Activated CD8-positive, alpha-beta memory T cell treated with anti-CD3 and anti-CD28 coated beads, Interleukin-2, amount 50 U/mL, for 4 hours (primary cell): ENCODE measurements around the gene WLS.

Source experiments
- DNase-seq: peaks from one replicate; pipeline ENCODE4 v3.0.0-alpha.2; 2020

WLS gene

DNA sequence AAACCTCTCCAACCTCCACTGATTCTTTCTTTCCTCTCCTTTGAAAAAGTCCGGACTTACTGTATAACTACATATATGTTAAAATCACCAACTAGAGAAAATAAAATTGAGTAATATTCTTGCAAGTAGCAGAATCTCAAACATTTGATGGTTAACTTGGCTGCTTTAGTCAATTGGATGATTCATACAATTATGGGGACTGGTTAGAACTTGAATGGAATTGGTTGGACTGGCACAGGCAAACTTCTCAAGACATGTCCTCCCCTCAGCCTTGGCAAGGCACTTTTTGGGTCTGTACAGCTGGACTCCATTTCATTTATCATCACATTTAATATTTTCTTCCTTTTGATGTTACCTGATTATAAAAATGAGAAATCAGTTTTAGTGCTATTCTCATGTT is 6.5 kb downstream of the WLS start:
- DNase-seq = no peak

DNA sequence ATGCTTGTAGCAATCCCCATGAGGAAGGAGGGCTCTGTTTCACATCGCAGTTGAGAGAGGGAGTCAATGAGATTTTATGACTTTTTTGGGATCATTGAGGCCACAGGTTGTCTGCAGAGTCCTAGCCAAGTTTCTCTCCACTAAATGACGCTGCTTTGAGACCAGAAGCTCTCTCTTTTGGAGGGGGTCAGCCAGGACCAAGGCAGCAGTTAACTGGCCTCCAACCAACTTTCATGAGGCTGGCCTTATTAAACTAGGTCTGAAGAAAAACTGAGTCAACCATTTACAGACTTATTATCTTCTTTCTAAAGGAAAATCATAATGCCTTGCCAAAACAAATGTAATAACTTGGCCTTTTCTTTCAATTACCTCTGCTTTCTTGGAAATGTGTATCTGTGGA is 8.6 kb downstream of the WLS start:
- DNase-seq = no peak

- DNase-seq = no peak
These were observed 10.3 kb downstream of the WLS start for GRCh38 chr1:68221980-68222373.

- no peak for DNase-seq
These were observed 11.0 kb downstream of the WLS start for GRCh38 chr1:68221001-68221979.

DNA sequence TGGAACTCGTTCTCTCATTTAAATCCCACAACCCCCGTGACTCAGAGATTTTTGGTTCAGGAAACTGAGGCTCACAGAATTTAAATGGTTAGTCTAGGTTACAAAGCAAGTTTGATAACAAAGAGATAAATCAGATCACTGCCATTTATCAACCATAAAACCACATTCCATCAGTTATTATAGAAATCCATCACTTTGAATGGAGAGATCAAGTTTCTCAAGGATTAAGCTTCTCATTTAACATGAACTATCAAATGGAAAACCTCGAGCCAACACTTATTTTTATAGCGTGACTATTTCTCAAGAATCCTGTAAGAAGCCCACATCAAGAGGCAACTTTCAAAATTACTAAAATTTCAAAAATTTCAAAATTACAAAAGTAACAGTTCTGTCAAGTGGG is 11.9 kb downstream of the WLS start:
- DNase-seq = no peak

DNA sequence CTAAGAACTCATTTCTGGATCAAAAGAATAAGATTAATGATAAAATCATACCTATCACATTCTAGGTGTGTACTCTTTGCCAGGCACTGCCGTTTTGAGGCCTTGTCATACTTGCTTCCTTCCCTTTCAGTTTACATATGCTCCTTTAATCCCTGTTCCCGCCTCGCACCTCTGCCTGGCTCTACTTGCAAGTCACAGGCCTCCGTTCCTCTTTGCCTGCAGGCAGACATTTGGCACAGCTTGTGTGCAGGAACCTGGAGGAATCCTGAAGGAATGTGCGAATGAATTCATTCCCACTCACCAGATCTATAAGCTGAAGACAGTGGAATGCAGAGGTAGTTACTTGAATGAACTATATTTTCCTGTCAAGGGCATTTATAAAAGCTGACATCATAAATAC is 13.8 kb downstream of the WLS start:
- DNase-seq = no peak

- no peak for DNase-seq
These were observed 14.7 kb downstream of the WLS start for GRCh38 chr1:68217618-68218017.

- DNase-seq = no peak
These were observed 15.2 kb downstream of the WLS start for GRCh38 chr1:68217060-68217554.

DNA sequence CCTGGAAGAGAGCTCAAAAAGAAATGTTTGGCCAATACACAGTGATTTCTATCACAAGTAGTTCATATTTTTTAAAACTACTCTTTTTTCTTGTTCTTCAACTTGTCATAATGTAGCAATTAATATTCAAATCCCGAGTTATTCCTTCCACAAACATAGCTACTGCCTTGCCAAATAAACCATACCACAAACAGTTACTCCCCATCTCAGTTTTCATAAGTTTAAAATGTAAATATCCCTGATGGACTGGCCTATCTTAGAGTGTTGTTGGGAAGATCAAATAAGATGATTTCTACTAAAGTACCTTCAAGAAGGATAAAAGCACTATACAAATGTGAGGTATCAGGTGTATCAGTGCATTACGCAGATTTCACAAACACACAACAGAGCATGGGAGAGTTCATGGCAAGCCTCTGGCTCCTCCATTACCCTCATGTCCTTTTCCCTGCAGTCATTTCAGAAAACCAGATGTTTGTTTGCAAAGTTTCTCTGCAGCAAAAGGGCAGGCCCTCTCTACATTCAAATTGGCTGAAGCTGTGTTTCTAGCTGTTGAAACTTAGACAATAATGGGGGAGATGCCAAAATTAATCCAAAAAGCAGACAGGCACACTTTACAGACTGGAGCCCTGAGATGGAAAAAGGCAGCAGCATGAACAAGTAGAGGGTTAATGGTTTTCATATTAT is 16.1 kb downstream of the WLS start:
- DNase-seq = no peak

GRCh38 chr1:68213843-68214242 is 18.5 kb downstream of the WLS start:
- DNase-seq = no peak

GRCh38 chr1:68211761-68212380 is 20.5 kb downstream of the WLS start:
- DNase-seq = no peak

DNA sequence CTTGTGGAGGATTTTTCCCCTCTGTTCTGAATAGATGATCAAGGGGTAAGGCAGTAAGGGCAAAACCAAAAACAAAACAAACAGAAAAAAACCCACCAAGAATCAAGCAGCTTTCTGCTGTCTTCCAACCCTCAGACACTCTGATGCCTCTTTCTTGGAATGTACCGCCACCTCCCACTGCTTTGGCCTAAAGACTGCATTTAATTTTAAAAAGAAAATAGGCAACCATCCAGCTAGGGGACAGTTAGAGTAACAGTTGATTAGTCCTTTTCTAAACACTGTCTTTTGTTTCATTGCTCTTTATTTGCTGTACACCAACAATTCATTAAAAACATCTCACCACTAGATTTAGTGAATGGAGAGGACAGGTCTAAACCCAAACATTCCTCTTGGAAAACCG is 21.5 kb downstream of the WLS start:
- DNase-seq = no peak

GRCh38 chr1:68210027-68210426 is 22.3 kb downstream of the WLS start:
- no peak for DNase-seq

- DNase-seq = no peak
These were observed 25.3 kb downstream of the WLS start for GRCh38 chr1:68206848-68207689.

- no peak for DNase-seq
These were observed 26.4 kb downstream of the WLS start for GRCh38 chr1:68205794-68206358.

- no peak for DNase-seq
These were observed 27.2 kb downstream of the WLS start for GRCh38 chr1:68204977-68205630.

GRCh38 chr1:68202239-68202832 is 30.0 kb downstream of the WLS start:
- DNase-seq = no peak

DNA sequence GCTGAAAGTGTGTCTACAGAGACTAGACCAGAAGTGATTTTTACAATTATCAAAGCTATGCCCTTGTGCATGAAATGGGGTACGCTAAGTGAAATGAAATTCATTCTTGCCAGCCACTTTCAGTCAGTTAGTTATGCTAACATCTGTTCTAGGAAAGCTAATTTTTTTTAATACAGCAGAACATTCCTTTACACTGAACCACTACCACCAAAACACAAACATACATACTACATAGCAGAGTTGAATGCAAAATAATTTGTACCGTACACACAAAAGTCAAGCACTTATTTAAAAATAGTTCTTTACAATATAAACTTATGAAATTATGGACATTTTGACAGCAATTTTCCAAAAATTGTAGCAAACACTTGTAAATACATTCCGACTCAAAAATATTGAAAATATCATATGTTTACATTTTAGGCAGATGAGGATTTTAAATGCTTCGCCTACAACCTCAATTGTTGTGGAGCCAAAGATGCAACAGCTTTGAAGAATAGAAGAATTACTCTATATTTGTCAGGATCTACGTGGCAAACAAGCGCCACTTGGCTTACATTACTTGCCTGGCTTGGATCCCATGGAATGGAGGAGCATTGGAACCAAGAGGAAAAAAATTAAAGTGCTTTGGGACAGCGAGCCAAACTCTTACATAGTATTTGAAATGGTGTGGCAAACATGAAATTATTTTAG is 30.6 kb downstream of the WLS start:
- no peak for DNase-seq

GRCh38 chr1:68199603-68200002 is 32.7 kb downstream of the WLS start:
- no peak for DNase-seq

GRCh38 chr1:68198752-68199151 is 33.6 kb downstream of the WLS start:
- DNase-seq = no peak

- no peak for DNase-seq
These were observed 34.4 kb downstream of the WLS start for GRCh38 chr1:68197891-68198290.
